Non-pigmented ciliary epithelial cell (primary cell): ENCODE measurements around the gene GALR3.

Source experiments
- DNase-seq: peaks from one replicate; pipeline ENCODE4 v3.0.0-alpha.2; 2010; ENCODE audit warnings: low read depth

GALR3 gene

DNA sequence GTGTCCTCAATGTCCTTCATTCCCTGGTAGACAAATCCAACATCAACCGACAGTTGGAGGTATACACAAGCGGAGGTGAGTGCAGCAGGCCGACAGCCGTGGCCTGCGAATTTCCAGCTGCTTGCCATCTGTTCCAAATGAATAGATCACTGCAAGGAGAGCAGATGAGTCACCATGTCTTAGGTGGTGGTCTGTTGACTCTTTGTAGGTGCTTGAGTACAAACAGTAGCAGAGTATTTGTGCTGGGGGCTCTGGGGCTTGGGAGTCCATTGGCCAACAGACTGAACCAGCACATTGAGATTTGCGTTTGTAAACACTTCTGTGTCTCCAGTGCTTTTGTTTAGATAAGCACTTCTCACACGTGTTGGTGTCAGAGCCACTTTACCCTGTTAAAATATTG is 47.1 kb downstream of the GALR3 start:
- DNase-seq, result no peak
